Measurements from ENCODE around the gene TSPAN33. TPM values are rescaled to one million over a fixed set of nuclear protein-coding genes. Genes with fewer than 3 reads are reported as not detected.

The TSPAN33 gene
- total RNA-seq, 1 experiment from 2014 or later = 1.7 TPM

- H3K4me1 Mint-ChIP-seq (ENCODE audit: insufficient read depth, unreplicated experiment) = no peaks in the 10 kb centered on the region
- peaks cover 17% of the 10 kb centered on the region for H3K27me3 Mint-ChIP-seq (ENCODE audit: insufficient read depth, unreplicated experiment)
- no peak for TF ChIP-seq CTCF (IDR thresholded peaks at IDR 0.05; ENCODE audit: unreplicated experiment)
- H3K9me3 Mint-ChIP-seq (ENCODE audit: unreplicated experiment) = no peaks in the 10 kb centered on the region
- H3K36me3 Mint-ChIP-seq (ENCODE audit: insufficient read depth, unreplicated experiment) = no peaks in the 10 kb centered on the region
- H3K27ac Mint-ChIP-seq (ENCODE audit: low read depth, unreplicated experiment) = no peak overlapping the region
- ChIA-PET POLR2A (interaction anchor here (1.4 kb wide), 1 partner anchor 11 kb away, joined by 4 read pairs; no protein-coding TSS in a partner anchor), CTCF (interaction anchor here (0.8 to 8.0 kb wide), 5 partner anchors 10 to 53 kb away, joined by 3 to 72 read pairs (median 5); no protein-coding TSS in a partner anchor)
- no peak for DNase-seq (ENCODE audit: unreplicated experiment)
- no peak overlapping the region for H3K4me3 Mint-ChIP-seq (ENCODE audit: unreplicated experiment)
- no TSS peak for BruUV-seq (replicated peaks)
- intact Hi-C loops (cut with micrococcal nuclease) = no loop called here
Measured at GRCh38 chr7:129161524-129162225, 17.2 kb downstream of the TSPAN33 start.

GRCh38 chr7:129162732-129163131 lies 18.2 kb downstream of the TSPAN33 start:
- Mint-ChIP-seq H3K4me1 (ENCODE audit: insufficient read depth, unreplicated experiment) (no peaks in the 10 kb centered on the region), H3K36me3 (ENCODE audit: insufficient read depth, unreplicated experiment) (no peaks in the 10 kb centered on the region), H3K27me3 (ENCODE audit: insufficient read depth, unreplicated experiment) (peaks cover 6% of the 10 kb centered on the region), H3K9me3 (ENCODE audit: unreplicated experiment) (no peaks in the 10 kb centered on the region), H3K4me3 (ENCODE audit: unreplicated experiment) (no peak overlapping the region), H3K27ac (ENCODE audit: low read depth, unreplicated experiment) (no peak overlapping the region)
- POLR2A ChIA-PET = interaction anchor here (0.6 kb wide), 1 partner anchor 65 kb away, joined by 3 read pairs; no protein-coding TSS in a partner anchor
- no peak for DNase-seq (ENCODE audit: unreplicated experiment)
- no TSS peak for BruUV-seq (replicated peaks)
- intact Hi-C loops (cut with micrococcal nuclease) = no loop called here
- CTCF ChIA-PET = interaction anchor here (0.6 to 8.0 kb wide), 13 partner anchors 15 to 377 kb away, joined by 3 to 72 read pairs (median 5); partner anchors contain the start of gene TSPAN33
- no peak for TF ChIP-seq CTCF (IDR thresholded peaks at IDR 0.05; ENCODE audit: unreplicated experiment)

GRCh38 chr7:129163875-129164544 lies 19.5 kb downstream of the TSPAN33 start:
- BruUV-seq (replicated peaks) = no TSS peak
- Mint-ChIP-seq H3K4me1 (ENCODE audit: insufficient read depth, unreplicated experiment) (no peaks in the 10 kb centered on the region), H3K4me3 (ENCODE audit: unreplicated experiment) (no peak overlapping the region), H3K27ac (ENCODE audit: low read depth, unreplicated experiment) (no peak overlapping the region), H3K27me3 (ENCODE audit: insufficient read depth, unreplicated experiment) (no peaks in the 10 kb centered on the region), H3K9me3 (ENCODE audit: unreplicated experiment) (no peaks in the 10 kb centered on the region), H3K36me3 (ENCODE audit: insufficient read depth, unreplicated experiment) (no peaks in the 10 kb centered on the region)
- intact Hi-C loops (cut with micrococcal nuclease) = loop anchor here (1.0 kb wide), 1 partner anchor 46 kb away; no protein-coding TSS in a partner anchor
- peak; percentile 62 for TF ChIP-seq CTCF (IDR thresholded peaks at IDR 0.05; ENCODE audit: unreplicated experiment)
- POLR2A ChIA-PET = interaction anchor here (0.6 to 1.0 kb wide), 4 partner anchors 47 to 307 kb away, joined by 3 read pairs; no protein-coding TSS in a partner anchor
- peak; percentile 44 for DNase-seq (ENCODE audit: unreplicated experiment)
- CTCF ChIA-PET = interaction anchor here (0.5 to 8.0 kb wide), 48 partner anchors 8 to 1335 kb away, joined by 3 to 72 read pairs (median 4); partner anchors contain the start of genes SMO and TSPAN33

GRCh38 chr7:129166745-129167144 lies 22.2 kb downstream of the TSPAN33 start:
- no peak for DNase-seq (ENCODE audit: unreplicated experiment)
- CTCF ChIA-PET = interaction anchor here (0.6 to 8.0 kb wide), 6 partner anchors 8 to 132 kb away, joined by 3 to 72 read pairs (median 3); no protein-coding TSS in a partner anchor
- no TSS peak for BruUV-seq (replicated peaks)
- POLR2A ChIA-PET = no interaction called here
- Mint-ChIP-seq H3K36me3 (ENCODE audit: insufficient read depth, unreplicated experiment) (no peaks in the 10 kb centered on the region), H3K4me1 (ENCODE audit: insufficient read depth, unreplicated experiment) (no peaks in the 10 kb centered on the region), H3K27me3 (ENCODE audit: insufficient read depth, unreplicated experiment) (no peaks in the 10 kb centered on the region), H3K4me3 (ENCODE audit: unreplicated experiment) (no peak overlapping the region), H3K27ac (ENCODE audit: low read depth, unreplicated experiment) (no peak overlapping the region), H3K9me3 (ENCODE audit: unreplicated experiment) (no peaks in the 10 kb centered on the region)
- intact Hi-C loops (cut with micrococcal nuclease) = no loop called here
- TF ChIP-seq CTCF (IDR thresholded peaks at IDR 0.05; ENCODE audit: unreplicated experiment) = no peak

Measured in MCF 10A (cell line).